Smooth muscle cell (in vitro differentiated cells): ENCODE results near the gene MTA1. TPM values are rescaled to one million over a fixed set of nuclear protein-coding genes. Genes with fewer than 3 reads are reported as not detected.

Source experiments
- DNase-seq: peaks from one replicate; lab custom pipeline; 2025; ENCODE audit not compliant: unreplicated experiment; lab: John Stamatoyannopoulos, UW
- H2AFZ ChIP-seq: fragments of 200-600 bp; sonication (generic); 2 replicates; pipeline ENCODE4 v1.6.0; 2016; ENCODE audit warnings: antibody characterized with exemption, low read depth, mild to moderate bottlenecking
- H3F3A ChIP-seq: fragments of 200-600 bp; sonication (generic); 2 replicates; pipeline ENCODE4 v1.6.0; 2017; ENCODE audit warnings: antibody characterized with exemption, low read depth
- H3K27ac ChIP-seq: fragments of 200-600 bp; sonication (generic); 2 replicates; pipeline ENCODE4 v1.5.1; 2016; ENCODE audit warnings: low read depth, mild to moderate bottlenecking
- H3K27me3 ChIP-seq: fragments of 200-600 bp; sonication (generic); 2 replicates; pipeline ENCODE4 v1.6.1; 2016; ENCODE audit warnings: low read depth, mild to moderate bottlenecking
- H3K36me3 ChIP-seq: fragments of 200-600 bp; sonication (generic); 2 replicates; pipeline ENCODE4 v1.5.1; 2016; ENCODE audit warnings: low read depth
- H3K4me1 ChIP-seq: fragments of 200-600 bp; sonication (generic); 2 replicates; pipeline ENCODE4 v1.5.1; 2016; ENCODE audit warnings: low read depth
- H3K4me2 ChIP-seq: fragments of 200-600 bp; sonication (generic); 2 replicates; pipeline ENCODE4 v1.6.0; 2016; ENCODE audit warnings: mild to moderate bottlenecking
- H3K4me3 ChIP-seq: fragments of 200-600 bp; sonication (generic); 2 replicates; pipeline ENCODE4 v1.5.1; 2016; ENCODE audit warnings: mild to moderate bottlenecking
- H3K79me2 ChIP-seq: fragments of 200-600 bp; sonication (generic); 2 replicates; pipeline ENCODE4 v1.6.0; 2016; ENCODE audit warnings: low read depth, mild to moderate bottlenecking
- H3K9ac ChIP-seq: fragments of 200-600 bp; sonication (generic); 2 replicates; pipeline ENCODE4 v1.6.0; 2016; ENCODE audit warnings: low read depth
- H3K9me3 ChIP-seq: fragments of 200-600 bp; sonication (generic); replicated peaks from 2 replicates; pipeline ENCODE4 v1.5.1; 2016; ENCODE audit warnings: low read depth
- H4K20me1 ChIP-seq: fragments of 200-600 bp; sonication (generic); 2 replicates; pipeline ENCODE4 v1.6.0; 2016; ENCODE audit warnings: low read depth
- WGBS: methylation state at CpG from one replicate; pipeline ENCODE4 v1.1.7; 2016; ENCODE audit warnings: low lambda C conversion rate; 5-methylcytosine and 5-hydroxymethylcytosine counted together
- polyA plus RNA-seq: library from polyadenylated mRNA; unstranded; fragments of >200 nt; fragmentation: Nextera tagmentation; extraction: Ambion mirVana; gene quantifications from 2 replicates; pipeline ENCODE4 v1.2.1, GENCODE V29; 2016
- total RNA-seq: library from RNA; depleted of rRNA; stranded (reverse); fragments of >200 nt; gene quantifications from 2 replicates; pipeline ENCODE4 v1.2.3, GENCODE V29; 2014
- TF ChIP-seq, protein P1 (sequence below): fragments of 200-600 bp; sonication (generic); IDR thresholded peaks from 2 replicates; pipeline ENCODE4 v1.5.1; 2017; ENCODE audit warnings: borderline replicate concordance, mild to moderate bottlenecking, antibody characterized with exemption; ENCODE audit not compliant: insufficient read depth, poor library complexity, severe bottlenecking

Gene MTA1
- total and polyA plus RNA-seq, 2 experiments from 2014 or later: 41.3 to 48.7 TPM

DNA sequence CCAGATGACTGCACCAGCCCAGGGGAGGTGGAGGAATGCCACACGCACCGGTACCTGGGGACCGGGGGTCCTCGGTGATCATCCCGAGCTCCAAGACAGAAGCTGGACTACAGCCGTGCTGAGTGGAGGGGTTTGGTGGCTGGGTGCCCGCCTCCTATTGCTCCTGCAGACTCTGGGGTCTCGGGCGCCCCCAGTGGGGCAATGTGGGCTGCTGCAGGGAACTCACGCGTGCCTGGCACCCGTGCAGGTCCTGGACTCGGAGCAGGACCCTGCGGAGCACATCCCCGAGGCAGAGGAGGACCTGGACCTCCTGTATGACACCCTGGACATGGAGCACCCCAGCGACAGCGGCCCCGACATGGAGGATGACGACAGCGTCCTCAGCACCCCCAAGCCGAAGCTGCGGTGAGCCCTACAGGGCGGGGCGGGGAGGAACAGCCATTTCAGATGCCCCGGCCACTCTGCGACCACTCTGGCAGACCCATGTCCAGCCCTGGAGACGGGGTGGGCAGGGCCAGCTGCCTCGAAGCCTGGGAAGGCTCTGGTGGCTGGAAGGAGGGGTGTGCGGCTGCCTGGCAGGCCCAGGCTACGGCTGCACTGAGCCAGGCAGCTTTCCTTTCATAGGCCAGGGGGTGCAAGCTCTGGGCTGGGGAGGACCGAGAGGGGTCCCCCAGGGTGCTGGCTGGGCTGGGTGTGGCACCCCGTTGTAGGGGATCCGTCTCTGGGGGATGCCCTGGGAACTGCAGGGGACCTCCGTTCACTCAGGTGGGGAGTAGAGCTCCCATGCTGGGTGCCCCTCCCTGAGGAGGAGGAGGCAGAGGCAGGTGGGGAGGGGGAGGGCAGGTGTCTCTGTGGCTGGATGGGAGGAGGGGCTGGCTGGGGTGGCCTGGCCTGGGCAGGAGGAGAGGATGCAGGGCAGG, 42.8 kb upstream of the MTA1 start:
- Histone ChIP-seq H4K20me1 (no peaks in the 10 kb centered on the region), H3F3A (no peaks in the 10 kb centered on the region)
- WGBS: 89% methylated on average over 33 of the region's 34 CpGs

DNA sequence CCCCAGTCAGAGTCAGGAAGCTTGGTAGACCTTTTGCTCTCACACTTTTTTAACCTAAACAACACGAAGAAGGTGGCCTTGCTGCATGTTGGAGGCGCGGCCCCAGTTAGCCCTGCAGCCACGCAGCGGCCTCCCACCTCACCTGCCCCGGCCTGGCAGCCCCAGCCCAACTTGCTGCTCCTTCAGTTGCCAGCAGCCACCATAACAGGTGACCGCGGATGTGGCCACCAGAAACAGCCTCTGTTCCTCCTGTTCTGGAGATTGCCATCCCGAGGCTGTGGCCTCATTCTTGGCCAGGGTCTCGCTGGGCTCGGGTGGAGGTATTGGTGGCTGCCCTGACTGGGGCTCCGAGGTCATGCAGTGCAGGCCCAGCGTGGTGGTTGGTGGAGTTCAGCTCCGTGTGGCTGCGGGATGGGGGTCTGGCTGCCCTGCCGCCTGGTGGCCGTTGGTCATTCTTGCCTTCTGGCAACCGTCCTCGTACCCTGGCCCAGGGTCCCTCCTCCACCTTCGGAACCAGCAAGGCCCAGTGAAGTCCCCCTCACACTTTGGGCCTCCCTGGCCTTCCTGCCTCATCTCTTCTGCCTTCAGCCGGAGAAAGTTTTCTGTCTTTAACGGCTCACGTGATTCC, 42.0 kb upstream of the MTA1 start:
- Histone ChIP-seq H3F3A (no peaks in the 10 kb centered on the region), H3K9me3 (no peaks in the 10 kb centered on the region), H3K4me1 (no peaks in the 10 kb centered on the region), H3K79me2 (no peaks in the 10 kb centered on the region), H2AFZ (no peak overlapping the region), H3K9ac (no peak overlapping the region), H4K20me1 (no peaks in the 10 kb centered on the region), H3K4me2 (no peak overlapping the region), H3K27ac (no peak overlapping the region), H3K4me3 (no peak overlapping the region), H3K27me3 (no peaks in the 10 kb centered on the region), H3K36me3 (no peaks in the 10 kb centered on the region)
- TF ChIP-seq, protein P1, sequence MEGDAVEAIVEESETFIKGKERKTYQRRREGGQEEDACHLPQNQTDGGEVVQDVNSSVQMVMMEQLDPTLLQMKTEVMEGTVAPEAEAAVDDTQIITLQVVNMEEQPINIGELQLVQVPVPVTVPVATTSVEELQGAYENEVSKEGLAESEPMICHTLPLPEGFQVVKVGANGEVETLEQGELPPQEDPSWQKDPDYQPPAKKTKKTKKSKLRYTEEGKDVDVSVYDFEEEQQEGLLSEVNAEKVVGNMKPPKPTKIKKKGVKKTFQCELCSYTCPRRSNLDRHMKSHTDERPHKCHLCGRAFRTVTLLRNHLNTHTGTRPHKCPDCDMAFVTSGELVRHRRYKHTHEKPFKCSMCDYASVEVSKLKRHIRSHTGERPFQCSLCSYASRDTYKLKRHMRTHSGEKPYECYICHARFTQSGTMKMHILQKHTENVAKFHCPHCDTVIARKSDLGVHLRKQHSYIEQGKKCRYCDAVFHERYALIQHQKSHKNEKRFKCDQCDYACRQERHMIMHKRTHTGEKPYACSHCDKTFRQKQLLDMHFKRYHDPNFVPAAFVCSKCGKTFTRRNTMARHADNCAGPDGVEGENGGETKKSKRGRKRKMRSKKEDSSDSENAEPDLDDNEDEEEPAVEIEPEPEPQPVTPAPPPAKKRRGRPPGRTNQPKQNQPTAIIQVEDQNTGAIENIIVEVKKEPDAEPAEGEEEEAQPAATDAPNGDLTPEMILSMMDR: no peak
- WGBS: 92% methylated on average over 22 of the region's 23 CpGs
- DNase-seq: no peak

More for the DNA sequence above, 42.8 kb upstream of the MTA1 start:
- TF ChIP-seq, protein P1: no peak
- Histone ChIP-seq H3K36me3 (no peaks in the 10 kb centered on the region), H3K9me3 (no peaks in the 10 kb centered on the region), H3K9ac (no peak overlapping the region), H3K4me3 (no peak overlapping the region), H3K27me3 (no peaks in the 10 kb centered on the region), H3K27ac (no peak overlapping the region), H2AFZ (no peak overlapping the region), H3K4me2 (no peak overlapping the region), H3K4me1 (no peaks in the 10 kb centered on the region), H3K79me2 (no peaks in the 10 kb centered on the region)
- DNase-seq: no peak

DNA sequence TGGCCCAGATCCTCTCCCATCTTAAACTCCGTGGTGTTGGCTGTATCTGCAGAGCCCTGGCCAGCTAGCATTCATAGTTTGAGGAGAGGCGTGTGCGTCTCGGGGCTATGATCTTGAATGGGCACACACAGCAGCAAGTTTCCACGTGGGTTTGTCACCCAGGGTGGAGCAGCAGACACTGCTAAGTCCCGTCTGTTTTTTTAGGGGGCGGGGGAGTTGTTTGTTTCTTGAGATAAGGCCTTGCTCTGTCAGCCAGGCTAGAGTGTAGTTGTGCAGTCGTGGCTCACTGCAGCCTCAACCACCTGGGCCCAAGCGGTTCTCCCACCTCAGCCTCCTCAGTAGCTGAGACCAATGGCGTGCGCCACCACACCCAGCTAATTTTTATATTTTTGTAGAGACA, 41.4 kb upstream of the MTA1 start:
- Histone ChIP-seq H3K9me3 (no peaks in the 10 kb centered on the region), H3K36me3 (no peaks in the 10 kb centered on the region), H3K9ac (no peak overlapping the region), H3K79me2 (no peaks in the 10 kb centered on the region), H3K27ac (no peak overlapping the region), H3F3A (no peaks in the 10 kb centered on the region), H4K20me1 (no peaks in the 10 kb centered on the region), H3K4me2 (no peak overlapping the region), H3K4me1 (no peaks in the 10 kb centered on the region), H3K27me3 (no peaks in the 10 kb centered on the region), H2AFZ (no peak overlapping the region), H3K4me3 (no peak overlapping the region)
- 74% methylated on average over 11 of the region's 11 CpGs for WGBS
- DNase-seq: no peak
- TF ChIP-seq, protein P1: no peak
